K562 (cell line): Measurements from ENCODE around the gene GSDME. TPM values are rescaled to one million over a fixed set of nuclear protein-coding genes. Genes with fewer than 3 reads are reported as not detected.

Experiments
- MTA1 ChIP-seq: fragments of 450-650 bp; IDR thresholded peaks from 2 replicates; pipeline ENCODE4 v1.6.1; 2017; ENCODE audit warnings: borderline replicate concordance
- NCOA6 ChIP-seq: fragments of 450-650 bp; IDR thresholded peaks from 2 replicates; pipeline ENCODE4 v1.6.1; 2017; ENCODE audit warnings: mild to moderate bottlenecking
- SMARCE1 ChIP-seq: fragments of 450-650 bp; IDR thresholded peaks from 2 replicates; pipeline ENCODE4 v1.7.1; 2016; ENCODE audit warnings: mild to moderate bottlenecking
- polyA plus RNA-seq, 8 experiments: library from polyadenylated mRNA; depleted of rRNA in 4 of 8; stranded (reverse) in 5 of 8; unstranded in 3 of 8; fragments of >200 nt; fragmentation: Nextera tagmentation in 2 of 8; fragmentation: Illumina TruSeq in 1 of 8; extraction: Ambion mirVana in 2 of 8; extraction: Trizol in 1 of 8; gene quantifications; 2 replicates each; pipeline versions ENCODE4 v1.2.1 to v1.2.3, GENCODE V29; 2011 to 2014; ENCODE audit warnings: inconsistent platforms in 1 of 8, missing spikeins in 1 of 8
- total RNA-seq, 7 experiments: library from RNA; depleted of rRNA in 6 of 7; stranded (reverse); fragments of >200 nt in 6 of 7; fragmentation: Illumina TruSeq in 2 of 7; extraction: Trizol in 2 of 7; gene quantifications; 2 replicates each; pipeline versions ENCODE4 v1.2.1 to v1.2.3, GENCODE V29; 2011 to 2021; ENCODE audit warnings: low replicate concordance in 1 of 7
- TF ChIP-seq, protein P1 (sequence below): fragments of 450-650 bp; IDR thresholded peaks from 2 replicates; pipeline ENCODE4 v1.6.1; 2017; ENCODE audit warnings: antibody characterized with exemption, mild to moderate bottlenecking
- TF ChIP-seq, protein P2 (sequence below), 2 experiments: IDR thresholded peaks; 2 replicates each; pipeline ENCODE4 v1.6.1; 2011; ENCODE audit warnings: borderline replicate concordance in 1 of 2, control low read depth in 1 of 2, low read depth in 1 of 2, low read length in 1 of 2, mild to moderate bottlenecking in 1 of 2, mixed read lengths in 1 of 2, moderate library complexity in 1 of 2; ENCODE audit not compliant: insufficient read depth in 1 of 2, insufficient read length in 1 of 2, poor library complexity in 1 of 2, severe bottlenecking in 1 of 2; ENCODE audit errors: extremely low read depth in 1 of 2
- TF ChIP-seq, protein P3 (sequence below): sonication (generic); formaldehyde crosslinking; IDR thresholded peaks from 2 replicates; pipeline ENCODE4 v1.9.0; 2022; ENCODE audit warnings: mild to moderate bottlenecking, missing genetic modification reagents

Gene GSDME
- total and polyA plus RNA-seq, 9 of the 15 experiments (the other 6 are each of a cell fraction or from before 2014, with no cell fraction given), result 0.37 to 1.9 (median 0.62) TPM

- TF ChIP-seq, protein P1, sequence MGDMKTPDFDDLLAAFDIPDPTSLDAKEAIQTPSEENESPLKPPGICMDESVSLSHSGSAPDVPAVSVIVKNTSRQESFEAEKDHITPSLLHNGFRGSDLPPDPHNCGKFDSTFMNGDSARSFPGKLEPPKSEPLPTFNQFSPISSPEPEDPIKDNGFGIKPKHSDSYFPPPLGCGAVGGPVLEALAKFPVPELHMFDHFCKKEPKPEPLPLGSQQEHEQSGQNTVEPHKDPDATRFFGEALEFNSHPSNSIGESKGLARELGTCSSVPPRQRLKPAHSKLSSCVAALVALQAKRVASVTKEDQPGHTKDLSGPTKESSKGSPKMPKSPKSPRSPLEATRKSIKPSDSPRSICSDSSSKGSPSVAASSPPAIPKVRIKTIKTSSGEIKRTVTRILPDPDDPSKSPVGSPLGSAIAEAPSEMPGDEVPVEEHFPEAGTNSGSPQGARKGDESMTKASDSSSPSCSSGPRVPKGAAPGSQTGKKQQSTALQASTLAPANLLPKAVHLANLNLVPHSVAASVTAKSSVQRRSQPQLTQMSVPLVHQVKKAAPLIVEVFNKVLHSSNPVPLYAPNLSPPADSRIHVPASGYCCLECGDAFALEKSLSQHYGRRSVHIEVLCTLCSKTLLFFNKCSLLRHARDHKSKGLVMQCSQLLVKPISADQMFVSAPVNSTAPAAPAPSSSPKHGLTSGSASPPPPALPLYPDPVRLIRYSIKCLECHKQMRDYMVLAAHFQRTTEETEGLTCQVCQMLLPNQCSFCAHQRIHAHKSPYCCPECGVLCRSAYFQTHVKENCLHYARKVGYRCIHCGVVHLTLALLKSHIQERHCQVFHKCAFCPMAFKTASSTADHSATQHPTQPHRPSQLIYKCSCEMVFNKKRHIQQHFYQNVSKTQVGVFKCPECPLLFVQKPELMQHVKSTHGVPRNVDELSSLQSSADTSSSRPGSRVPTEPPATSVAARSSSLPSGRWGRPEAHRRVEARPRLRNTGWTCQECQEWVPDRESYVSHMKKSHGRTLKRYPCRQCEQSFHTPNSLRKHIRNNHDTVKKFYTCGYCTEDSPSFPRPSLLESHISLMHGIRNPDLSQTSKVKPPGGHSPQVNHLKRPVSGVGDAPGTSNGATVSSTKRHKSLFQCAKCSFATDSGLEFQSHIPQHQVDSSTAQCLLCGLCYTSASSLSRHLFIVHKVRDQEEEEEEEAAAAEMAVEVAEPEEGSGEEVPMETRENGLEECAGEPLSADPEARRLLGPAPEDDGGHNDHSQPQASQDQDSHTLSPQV, result peak; percentile 60; the same call in 1 of the 2 replicates
- TF ChIP-seq MTA1 (no peak), NCOA6 (no peak), SMARCE1 (no peak)
- TF ChIP-seq, protein P2, sequence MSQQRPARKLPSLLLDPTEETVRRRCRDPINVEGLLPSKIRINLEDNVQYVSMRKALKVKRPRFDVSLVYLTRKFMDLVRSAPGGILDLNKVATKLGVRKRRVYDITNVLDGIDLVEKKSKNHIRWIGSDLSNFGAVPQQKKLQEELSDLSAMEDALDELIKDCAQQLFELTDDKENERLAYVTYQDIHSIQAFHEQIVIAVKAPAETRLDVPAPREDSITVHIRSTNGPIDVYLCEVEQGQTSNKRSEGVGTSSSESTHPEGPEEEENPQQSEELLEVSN (IDR thresholded peaks at IDR 0.05; ENCODE audit: borderline replicate concordance in 1 of 2, extremely low read depth in 1 of 2, insufficient read depth in 1 of 2, insufficient read length in 1 of 2, low read depth in 1 of 2, low read length in 1 of 2, poor library complexity in 1 of 2, severe bottlenecking in 1 of 2), result peak in 1 of 2 experiments; percentile 33
- TF ChIP-seq, protein P3, sequence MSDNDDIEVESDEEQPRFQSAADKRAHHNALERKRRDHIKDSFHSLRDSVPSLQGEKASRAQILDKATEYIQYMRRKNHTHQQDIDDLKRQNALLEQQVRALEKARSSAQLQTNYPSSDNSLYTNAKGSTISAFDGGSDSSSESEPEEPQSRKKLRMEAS (CRISPR knock-in tag), result peak; percentile 51; the same call in 1 of the 2 replicates
These were observed 29.7 kb upstream of the GSDME start (continued) for GRCh38 chr7:24786941-24787340.
